AG08395 (cell line): ENCODE measurements around the gene PPP5C.
"Not testable (repeated sequence)": the region's sequence is repeated elsewhere in the genome, so short reads cannot be mapped to it uniquely, and the experiment has no call there.

Experiments
- DNase-seq: peaks from one replicate; pipeline ENCODE4 v3.0.0; 2012; ENCODE audit warnings: mixed read lengths, low spot score

PPP5C gene

DNA sequence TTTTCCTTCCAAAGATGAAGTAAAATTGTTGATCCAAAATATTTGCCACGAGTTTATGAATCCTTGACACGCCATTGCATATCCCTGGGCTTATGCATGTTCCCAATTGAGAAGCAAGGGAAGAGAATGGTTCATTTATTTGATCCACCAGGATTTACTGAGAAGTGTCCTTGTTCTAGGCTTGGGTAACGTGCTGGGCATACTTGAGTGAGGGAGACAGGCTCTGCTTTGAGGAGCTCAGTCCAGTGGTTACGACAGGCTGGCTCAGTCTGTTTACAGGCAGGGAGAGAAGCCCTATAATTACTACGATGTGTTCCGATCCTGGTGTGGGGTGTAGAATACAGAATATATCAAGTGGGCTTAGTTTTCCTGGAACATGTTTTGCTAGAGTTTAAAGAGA is 88.1 kb downstream of the PPP5C start:
- DNase-seq, result no peak

DNA sequence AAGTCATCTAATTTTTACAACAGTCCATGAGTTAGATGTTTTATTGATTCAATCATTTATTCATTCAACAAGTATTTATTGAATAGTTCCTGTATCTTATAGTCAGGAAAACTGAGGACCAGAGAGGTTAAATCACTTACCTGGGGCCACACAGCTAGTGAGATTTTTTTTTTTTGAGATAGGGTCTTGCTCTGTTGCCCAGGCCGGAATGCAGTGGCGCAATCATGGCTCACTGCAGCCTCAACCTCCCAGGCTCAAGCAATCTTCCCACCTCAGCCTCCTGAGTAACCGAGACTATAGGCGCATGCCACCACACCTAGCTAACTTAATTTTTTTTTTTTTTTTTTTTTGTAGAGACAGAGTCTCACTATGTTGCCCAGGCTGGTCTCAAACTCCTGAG is 88.8 kb downstream of the PPP5C start:
- DNase-seq, result not testable (repeated sequence)
